IPS DF 4.7 (cell line): ENCODE measurements around the gene GRK2.
"Not testable (repeated sequence)": the region's sequence is repeated elsewhere in the genome, so short reads cannot be mapped to it uniquely, and the experiment has no call there.

Experiments used
- DNase-seq: peaks from one replicate; pipeline ENCODE4 v3.0.0-alpha.2; 2013; ENCODE audit warnings: low spot score; ENCODE audit errors: extremely low read depth

The GRK2 gene

GRCh38 chr11:67266449-67267187, at the start of gene GRK2:
GRK2 (plus strand) TSS chr11:67266473; CDS start chr11:67266700, 227 bp downstream.
- no peak for DNase-seq

- DNase-seq, result no peak
These were observed 38.5 kb upstream of the GRK2 start for GRCh38 chr11:67227726-67228125.

- DNase-seq, result no peak
These were observed 35.9 kb upstream of the GRK2 start for GRCh38 chr11:67230406-67230805.

- no peak for DNase-seq
These were observed 35.4 kb upstream of the GRK2 start for GRCh38 chr11:67230886-67231285.

- DNase-seq, result no peak
These were observed 32.6 kb upstream of the GRK2 start for GRCh38 chr11:67233584-67234190.

- DNase-seq, result not testable (repeated sequence)
These were observed 31.7 kb upstream of the GRK2 start for GRCh38 chr11:67234571-67234970.

GRCh38 chr11:67237574-67237973, 28.7 kb upstream of the GRK2 start:
- DNase-seq, result no peak

GRCh38 chr11:67238894-67239782, 27.1 kb upstream of the GRK2 start:
- no peak for DNase-seq

- DNase-seq, result peak; percentile 94
These were observed 26.3 kb upstream of the GRK2 start for GRCh38 chr11:67239783-67240575.

GRCh38 chr11:67240576-67241389, 25.5 kb upstream of the GRK2 start:
- no peak for DNase-seq

- no peak for DNase-seq
These were observed 23.7 kb upstream of the GRK2 start for GRCh38 chr11:67242548-67242947.

- no peak for DNase-seq
These were observed 23.2 kb upstream of the GRK2 start for GRCh38 chr11:67243051-67243450.

GRCh38 chr11:67245046-67245445, 21.2 kb upstream of the GRK2 start:
- no peak for DNase-seq

GRCh38 chr11:67247946-67248550, 18.2 kb upstream of the GRK2 start:
- no peak for DNase-seq

- no peak for DNase-seq
These were observed 17.6 kb upstream of the GRK2 start for GRCh38 chr11:67248653-67249052.

- no peak for DNase-seq
These were observed 15.9 kb upstream of the GRK2 start for GRCh38 chr11:67250059-67251043.

GRCh38 chr11:67251841-67252240, 14.4 kb upstream of the GRK2 start:
- DNase-seq, result no peak

- DNase-seq, result no peak
These were observed 13.4 kb upstream of the GRK2 start for GRCh38 chr11:67252831-67253239.
